Measurements from ENCODE around the gene PLCXD1. TPM values are rescaled to one million over a fixed set of nuclear protein-coding genes. Genes with fewer than 3 reads are reported as not detected.
"Not testable (repeated sequence)": the region's sequence is repeated elsewhere in the genome, so short reads cannot be mapped to it uniquely, and the experiment has no call there.

Gene PLCXD1
- total and polyA plus RNA-seq, 9 of the 15 experiments (the other 6 are each of a cell fraction or from before 2014, with no cell fraction given) = 6.0 to 60.2 (median 39.5) TPM

- TF ChIP-seq ATF7 (IDR thresholded peaks at IDR 0.05) (peak; percentile 57; the same call in 1 of the 2 replicates), SMARCE1 (IDR thresholded peaks at IDR 0.05) (peak; percentile 37; the same call in 1 of the 2 replicates), BRD9 (IDR thresholded peaks at IDR 0.05; ENCODE audit: low read depth, partially characterized antibody) (peak; percentile 48), EP400 (IDR thresholded peaks at IDR 0.05) (peak; percentile 65), SMAD4 (CRISPR knock-in tag; conservative IDR thresholded peaks at IDR 0.05) (0 out of 2 replicates have a peak, but pooled peaks have one; percentile 14), CEBPG (CRISPR knock-in tag; IDR thresholded peaks at IDR 0.05) (peak; percentile 89), CEBPG (tag; conservative IDR thresholded peaks at IDR 0.05 in 1 of 2, IDR thresholded peaks at IDR 0.05 in 1 of 2) (peak; percentile 81 to 88), EGR1 (conservative IDR thresholded peaks at IDR 0.05) (peak; percentile 2; the same call in 1 of the 2 replicates), RBFOX2 (IDR thresholded peaks at IDR 0.05; ENCODE audit: low read depth, low read length) (peak; percentile 33; the same call in 1 of the 2 replicates), NFRKB (IDR thresholded peaks at IDR 0.05; ENCODE audit: low read depth) (peak; percentile 54; the same call in 1 of the 2 replicates), SMARCA4 (IDR thresholded peaks at IDR 0.05) (peak; percentile 19; the same call in 1 of the 2 replicates), FOXK2 (conservative IDR thresholded peaks at IDR 0.05 in 1 of 2, IDR thresholded peaks at IDR 0.05 in 1 of 2; ENCODE audit: low read depth in 2 of 2) (0 out of 4 replicates have a peak, but pooled peaks of 1 of the 2 experiments have one; percentile 39), GATAD2B (IDR thresholded peaks at IDR 0.05; ENCODE audit: borderline replicate concordance) (peak; percentile 71; the same call in 1 of the 2 replicates), DACH1 (IDR thresholded peaks at IDR 0.05; ENCODE audit: partially characterized antibody) (peak; percentile 98), ZFX (CRISPR knock-in tag; IDR thresholded peaks at IDR 0.05) (peak; percentile 46; the same call in 1 of the 2 replicates), CHD1 (IDR thresholded peaks at IDR 0.05; ENCODE audit: low read length) (peak; percentile 7), ATF3 (IDR thresholded peaks at IDR 0.05) (peak; percentile 94)
- TF ChIP-seq, protein P1, sequence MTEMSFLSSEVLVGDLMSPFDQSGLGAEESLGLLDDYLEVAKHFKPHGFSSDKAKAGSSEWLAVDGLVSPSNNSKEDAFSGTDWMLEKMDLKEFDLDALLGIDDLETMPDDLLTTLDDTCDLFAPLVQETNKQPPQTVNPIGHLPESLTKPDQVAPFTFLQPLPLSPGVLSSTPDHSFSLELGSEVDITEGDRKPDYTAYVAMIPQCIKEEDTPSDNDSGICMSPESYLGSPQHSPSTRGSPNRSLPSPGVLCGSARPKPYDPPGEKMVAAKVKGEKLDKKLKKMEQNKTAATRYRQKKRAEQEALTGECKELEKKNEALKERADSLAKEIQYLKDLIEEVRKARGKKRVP (CRISPR knock-in tag; IDR thresholded peaks at IDR 0.05) = peak; percentile 52; the same call in 1 of the 2 replicates
- TF ChIP-seq, protein P2, sequence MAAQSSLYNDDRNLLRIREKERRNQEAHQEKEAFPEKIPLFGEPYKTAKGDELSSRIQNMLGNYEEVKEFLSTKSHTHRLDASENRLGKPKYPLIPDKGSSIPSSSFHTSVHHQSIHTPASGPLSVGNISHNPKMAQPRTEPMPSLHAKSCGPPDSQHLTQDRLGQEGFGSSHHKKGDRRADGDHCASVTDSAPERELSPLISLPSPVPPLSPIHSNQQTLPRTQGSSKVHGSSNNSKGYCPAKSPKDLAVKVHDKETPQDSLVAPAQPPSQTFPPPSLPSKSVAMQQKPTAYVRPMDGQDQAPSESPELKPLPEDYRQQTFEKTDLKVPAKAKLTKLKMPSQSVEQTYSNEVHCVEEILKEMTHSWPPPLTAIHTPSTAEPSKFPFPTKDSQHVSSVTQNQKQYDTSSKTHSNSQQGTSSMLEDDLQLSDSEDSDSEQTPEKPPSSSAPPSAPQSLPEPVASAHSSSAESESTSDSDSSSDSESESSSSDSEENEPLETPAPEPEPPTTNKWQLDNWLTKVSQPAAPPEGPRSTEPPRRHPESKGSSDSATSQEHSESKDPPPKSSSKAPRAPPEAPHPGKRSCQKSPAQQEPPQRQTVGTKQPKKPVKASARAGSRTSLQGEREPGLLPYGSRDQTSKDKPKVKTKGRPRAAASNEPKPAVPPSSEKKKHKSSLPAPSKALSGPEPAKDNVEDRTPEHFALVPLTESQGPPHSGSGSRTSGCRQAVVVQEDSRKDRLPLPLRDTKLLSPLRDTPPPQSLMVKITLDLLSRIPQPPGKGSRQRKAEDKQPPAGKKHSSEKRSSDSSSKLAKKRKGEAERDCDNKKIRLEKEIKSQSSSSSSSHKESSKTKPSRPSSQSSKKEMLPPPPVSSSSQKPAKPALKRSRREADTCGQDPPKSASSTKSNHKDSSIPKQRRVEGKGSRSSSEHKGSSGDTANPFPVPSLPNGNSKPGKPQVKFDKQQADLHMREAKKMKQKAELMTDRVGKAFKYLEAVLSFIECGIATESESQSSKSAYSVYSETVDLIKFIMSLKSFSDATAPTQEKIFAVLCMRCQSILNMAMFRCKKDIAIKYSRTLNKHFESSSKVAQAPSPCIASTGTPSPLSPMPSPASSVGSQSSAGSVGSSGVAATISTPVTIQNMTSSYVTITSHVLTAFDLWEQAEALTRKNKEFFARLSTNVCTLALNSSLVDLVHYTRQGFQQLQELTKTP (IDR thresholded peaks at IDR 0.05; ENCODE audit: low read depth in 1 of 2, partially characterized antibody in 2 of 2) = peak in 1 of 2 experiments; percentile 53
- TF ChIP-seq, protein P3, sequence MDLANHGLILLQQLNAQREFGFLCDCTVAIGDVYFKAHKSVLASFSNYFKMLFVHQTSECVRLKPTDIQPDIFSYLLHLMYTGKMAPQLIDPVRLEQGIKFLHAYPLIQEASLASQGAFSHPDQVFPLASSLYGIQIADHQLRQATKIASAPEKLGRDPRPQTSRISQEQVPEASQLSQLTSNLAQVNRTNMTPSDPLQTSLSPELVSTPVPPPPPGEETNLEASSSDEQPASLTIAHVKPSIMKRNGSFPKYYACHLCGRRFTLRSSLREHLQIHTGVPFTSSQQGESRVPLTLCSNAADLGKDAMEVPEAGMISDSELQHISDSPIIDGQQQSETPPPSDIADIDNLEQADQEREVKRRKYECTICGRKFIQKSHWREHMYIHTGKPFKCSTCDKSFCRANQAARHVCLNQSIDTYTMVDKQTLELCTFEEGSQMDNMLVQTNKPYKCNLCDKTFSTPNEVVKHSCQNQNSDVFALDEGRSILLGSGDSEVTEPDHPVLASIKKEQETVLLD (IDR thresholded peaks at IDR 0.05) = peak; percentile 46; the same call in 1 of the 2 replicates
- TF ChIP-seq ATF3 (CRISPR knock-in tag; conservative IDR thresholded peaks at IDR 0.05) = not testable (repeated sequence)
These were observed 960 bp downstream of the PLCXD1 start (continued) for GRCh38 chrX:282000-282681.
